ENCODE data around the gene BRSK2. TPM values are rescaled to one million over a fixed set of nuclear protein-coding genes. Genes with fewer than 3 reads are reported as not detected.

Gene BRSK2
- total RNA-seq, 1 donor from 2014 or later, result 1.7 TPM

- Mint-ChIP-seq H3K27me3 (ENCODE audit: unreplicated experiment) (no peaks in the 10 kb centered on the region), H3K4me3 (ENCODE audit: unreplicated experiment) (no peak overlapping the region), H3K36me3 (ENCODE audit: unreplicated experiment) (peaks cover 25% of the 10 kb centered on the region), H3K27ac (ENCODE audit: unreplicated experiment) (no peak overlapping the region), H3K4me1 (ENCODE audit: unreplicated experiment) (no peaks in the 10 kb centered on the region), H3K9me3 (ENCODE audit: unreplicated experiment) (no peaks in the 10 kb centered on the region)
- TF ChIP-seq, protein P1, sequence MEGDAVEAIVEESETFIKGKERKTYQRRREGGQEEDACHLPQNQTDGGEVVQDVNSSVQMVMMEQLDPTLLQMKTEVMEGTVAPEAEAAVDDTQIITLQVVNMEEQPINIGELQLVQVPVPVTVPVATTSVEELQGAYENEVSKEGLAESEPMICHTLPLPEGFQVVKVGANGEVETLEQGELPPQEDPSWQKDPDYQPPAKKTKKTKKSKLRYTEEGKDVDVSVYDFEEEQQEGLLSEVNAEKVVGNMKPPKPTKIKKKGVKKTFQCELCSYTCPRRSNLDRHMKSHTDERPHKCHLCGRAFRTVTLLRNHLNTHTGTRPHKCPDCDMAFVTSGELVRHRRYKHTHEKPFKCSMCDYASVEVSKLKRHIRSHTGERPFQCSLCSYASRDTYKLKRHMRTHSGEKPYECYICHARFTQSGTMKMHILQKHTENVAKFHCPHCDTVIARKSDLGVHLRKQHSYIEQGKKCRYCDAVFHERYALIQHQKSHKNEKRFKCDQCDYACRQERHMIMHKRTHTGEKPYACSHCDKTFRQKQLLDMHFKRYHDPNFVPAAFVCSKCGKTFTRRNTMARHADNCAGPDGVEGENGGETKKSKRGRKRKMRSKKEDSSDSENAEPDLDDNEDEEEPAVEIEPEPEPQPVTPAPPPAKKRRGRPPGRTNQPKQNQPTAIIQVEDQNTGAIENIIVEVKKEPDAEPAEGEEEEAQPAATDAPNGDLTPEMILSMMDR (IDR thresholded peaks at IDR 0.05), result no peak
- DNase-seq (ENCODE audit: extremely low spot score, unreplicated experiment), result no peak
These were observed 81.2 kb downstream of the BRSK2 start for GRCh38 chr11:1470681-1471611.

GRCh38 chr11:1471736-1472135, 82.0 kb downstream of the BRSK2 start:
- Mint-ChIP-seq H3K4me1 (ENCODE audit: unreplicated experiment) (no peaks in the 10 kb centered on the region), H3K27ac (ENCODE audit: unreplicated experiment) (no peak overlapping the region), H3K9me3 (ENCODE audit: unreplicated experiment) (no peaks in the 10 kb centered on the region), H3K36me3 (ENCODE audit: unreplicated experiment) (peaks cover 25% of the 10 kb centered on the region), H3K27me3 (ENCODE audit: unreplicated experiment) (no peaks in the 10 kb centered on the region), H3K4me3 (ENCODE audit: unreplicated experiment) (no peak overlapping the region)
- DNase-seq (ENCODE audit: extremely low spot score, unreplicated experiment), result no peak
- TF ChIP-seq, protein P1 (IDR thresholded peaks at IDR 0.05), result no peak

DNA sequence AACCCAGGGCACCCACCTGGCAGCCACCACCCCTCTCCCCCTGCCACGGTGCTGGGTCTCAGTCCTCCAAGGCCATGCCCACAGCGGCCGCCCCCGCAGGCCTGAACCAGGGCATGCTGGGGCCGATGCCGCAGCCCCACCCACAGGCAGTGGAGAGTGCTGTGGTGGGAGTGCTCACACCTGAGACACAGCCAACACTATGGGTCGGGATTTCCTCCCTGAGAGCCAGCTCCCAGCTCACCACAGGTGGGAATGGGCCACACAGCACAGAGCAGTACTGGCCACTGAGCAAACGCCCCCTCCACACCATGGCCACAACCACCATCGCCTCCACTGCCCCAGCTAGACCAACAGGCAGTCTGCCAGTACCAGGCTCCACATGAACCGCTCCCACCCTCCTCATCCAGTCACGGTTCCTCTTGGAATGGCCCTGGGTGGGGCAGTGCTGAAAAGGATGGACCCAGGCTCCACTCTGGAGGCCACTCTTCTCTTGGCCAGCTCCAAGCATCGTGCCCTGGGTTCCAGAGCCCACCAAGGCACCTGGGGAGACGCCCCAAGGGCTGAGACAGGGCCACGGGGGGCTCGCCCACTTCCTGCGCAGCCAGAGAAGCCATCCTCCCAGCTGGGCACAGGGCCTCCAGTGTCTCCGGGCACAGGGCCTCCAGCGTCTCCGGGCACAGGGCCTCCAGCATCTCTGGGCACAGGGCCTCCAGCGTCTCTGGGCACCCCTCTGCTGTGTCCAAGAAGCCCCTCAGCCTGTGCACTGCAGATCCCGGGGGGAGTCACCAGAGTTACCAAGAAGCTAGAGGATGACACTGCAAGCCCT, 82.7 kb downstream of the BRSK2 start:
- no peaks in the 10 kb centered on the region for H3K4me1 Mint-ChIP-seq (ENCODE audit: unreplicated experiment)
- H3K36me3 Mint-ChIP-seq (ENCODE audit: unreplicated experiment), result peaks cover 21% of the 10 kb centered on the region
- H3K4me3 Mint-ChIP-seq (ENCODE audit: unreplicated experiment), result no peak overlapping the region
- no peak overlapping the region for H3K27ac Mint-ChIP-seq (ENCODE audit: unreplicated experiment)
- no peak for DNase-seq (ENCODE audit: extremely low spot score, unreplicated experiment)
- no peaks in the 10 kb centered on the region for H3K27me3 Mint-ChIP-seq (ENCODE audit: unreplicated experiment)
- TF ChIP-seq, protein P1 (IDR thresholded peaks at IDR 0.05), result no peak
- H3K9me3 Mint-ChIP-seq (ENCODE audit: unreplicated experiment), result no peaks in the 10 kb centered on the region

DNA sequence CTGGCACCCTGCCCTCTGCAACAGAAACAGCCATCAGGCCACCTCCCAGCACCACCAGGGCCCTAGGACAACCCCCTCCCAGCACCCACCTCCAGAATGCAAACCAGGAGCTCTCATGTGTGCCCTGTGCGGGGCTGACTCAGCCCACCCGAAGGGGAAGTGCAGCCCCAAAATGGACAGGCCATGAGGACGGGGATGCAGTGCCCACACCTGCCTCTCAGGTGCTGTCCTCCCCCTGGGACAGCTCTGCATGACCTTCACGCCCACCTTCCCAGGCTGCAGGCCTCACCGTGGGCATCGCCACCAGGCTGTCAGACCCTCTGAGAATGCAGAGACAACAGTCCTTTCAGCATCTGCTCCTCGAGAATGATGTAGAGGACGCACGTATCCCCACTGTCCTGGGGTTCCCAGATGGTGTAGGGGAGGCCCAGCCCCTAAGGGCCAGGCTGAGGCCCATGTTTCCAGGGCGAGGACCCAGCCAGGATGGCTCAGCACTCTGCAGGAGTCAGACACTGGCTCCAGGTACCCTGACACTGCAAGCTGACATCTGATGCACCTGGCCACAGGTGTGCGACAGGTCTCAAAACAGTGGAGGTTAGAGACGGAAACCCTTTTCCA, 83.4 kb downstream of the BRSK2 start:
- Mint-ChIP-seq H3K27ac (ENCODE audit: unreplicated experiment) (no peak overlapping the region), H3K4me3 (ENCODE audit: unreplicated experiment) (no peak overlapping the region), H3K4me1 (ENCODE audit: unreplicated experiment) (no peaks in the 10 kb centered on the region), H3K27me3 (ENCODE audit: unreplicated experiment) (no peaks in the 10 kb centered on the region), H3K36me3 (ENCODE audit: unreplicated experiment) (peaks cover 23% of the 10 kb centered on the region), H3K9me3 (ENCODE audit: unreplicated experiment) (no peaks in the 10 kb centered on the region)
- DNase-seq (ENCODE audit: extremely low spot score, unreplicated experiment), result no peak
- TF ChIP-seq, protein P1 (IDR thresholded peaks at IDR 0.05), result no peak

Data from osteocyte (in vitro differentiated cells).